ENCODE measurements around the gene FBXW5.

Gene FBXW5

GRCh38 chr9:136927343-136928271, 16.9 kb downstream of the FBXW5 start:
- DNase-seq = no peak

DNA sequence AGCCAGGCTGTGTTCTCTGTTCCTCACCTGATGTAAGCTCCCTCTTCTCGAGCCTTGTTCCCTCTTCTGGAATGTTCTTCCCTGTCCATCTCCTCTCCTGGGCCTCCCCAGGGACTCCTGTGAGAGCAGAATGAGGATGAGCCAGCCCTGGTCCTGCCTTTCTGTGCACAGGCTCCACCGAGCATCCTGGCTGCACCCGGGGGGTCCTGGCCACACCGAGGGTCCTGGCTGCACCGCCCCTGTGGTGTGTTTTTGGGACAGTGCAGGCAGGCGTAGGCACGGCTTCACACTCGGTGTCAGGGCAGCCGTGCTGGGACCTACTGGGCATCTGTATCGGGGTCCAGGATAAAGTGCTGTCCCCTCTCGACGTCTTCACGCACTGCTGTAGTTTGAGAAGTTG, 17.8 kb downstream of the FBXW5 start:
- no peak for DNase-seq

DNA sequence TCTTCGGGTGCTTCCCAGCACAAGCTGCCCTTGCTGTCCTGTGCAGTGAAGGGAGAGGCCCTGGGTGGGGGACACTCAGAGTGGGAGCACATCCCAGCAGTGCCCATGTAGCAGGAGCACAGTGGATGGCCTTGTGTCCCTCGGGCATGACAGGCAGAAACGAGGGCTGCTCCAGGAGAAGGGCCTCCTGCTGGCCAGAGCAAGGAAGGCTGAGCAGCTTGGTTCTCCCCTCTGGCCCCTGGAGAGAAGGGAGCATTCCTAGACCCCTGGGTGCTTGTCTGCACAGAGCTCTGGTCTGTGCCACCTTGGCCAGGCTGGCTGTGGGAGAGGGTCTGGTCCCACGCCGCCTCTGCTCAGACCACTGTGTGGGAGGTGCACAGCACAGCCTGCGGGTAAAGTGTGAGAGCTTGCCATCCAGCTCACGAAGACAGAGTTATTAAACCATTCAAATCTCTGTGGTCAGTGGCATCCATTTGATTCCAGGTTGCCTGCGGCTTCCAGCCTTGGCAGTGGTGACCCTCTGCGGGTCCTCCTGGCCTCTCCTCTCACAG, 18.3 kb downstream of the FBXW5 start:
- no peak for DNase-seq

DNA sequence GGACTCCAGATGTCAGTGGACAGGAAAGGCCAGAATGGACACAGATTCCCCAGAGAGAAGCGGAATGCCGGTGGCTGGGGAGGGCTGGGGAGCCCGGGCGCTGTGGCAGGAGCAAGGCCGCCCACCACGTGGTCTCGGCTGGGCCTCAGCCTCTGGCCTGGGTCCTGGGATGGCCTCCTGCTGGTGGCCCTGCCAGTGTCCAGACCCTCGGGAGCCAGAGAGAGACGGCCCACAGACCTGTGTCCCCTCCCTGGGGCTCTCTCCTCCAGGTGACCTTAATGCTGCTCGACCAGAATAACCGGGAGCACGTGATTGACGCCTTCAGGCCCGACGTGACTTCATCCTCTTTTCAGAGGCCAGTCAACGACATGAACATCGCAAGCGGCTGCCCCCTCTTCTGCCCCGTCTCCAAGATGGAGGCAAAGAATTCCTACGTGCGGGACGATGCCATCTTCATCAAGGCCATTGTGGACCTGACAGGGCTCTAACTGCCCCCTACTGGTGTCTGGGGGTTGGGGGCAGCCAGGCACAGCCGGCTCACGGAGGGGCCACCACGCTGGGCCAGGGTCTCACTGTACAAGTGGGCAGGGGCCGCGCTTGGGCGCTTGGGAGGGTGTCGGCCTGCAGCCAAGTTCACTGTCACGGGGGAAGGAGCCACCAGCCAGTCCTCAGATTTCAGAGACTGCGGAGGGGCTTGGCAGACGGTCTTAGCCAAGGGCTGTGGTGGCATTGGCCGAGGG, 19.0 kb downstream of the FBXW5 start:
- DNase-seq = no peak

DNA sequence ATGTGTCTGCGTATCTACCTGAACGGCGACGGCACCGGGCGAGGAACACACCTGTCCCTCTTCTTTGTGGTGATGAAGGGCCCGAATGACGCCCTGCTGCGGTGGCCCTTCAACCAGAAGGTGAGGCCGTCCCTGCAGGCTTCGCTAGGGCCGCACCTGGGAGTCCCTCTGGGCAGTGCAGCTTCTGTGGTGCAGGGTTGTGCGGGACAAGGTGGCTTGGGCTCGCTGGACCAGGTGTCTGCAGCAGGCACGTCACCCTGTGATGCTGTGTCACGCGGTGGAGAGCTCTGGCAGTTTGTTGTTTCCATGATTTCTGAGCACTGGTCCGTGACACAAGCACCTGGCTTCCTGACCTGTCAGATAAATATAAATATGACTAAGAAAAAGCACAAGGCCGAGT, 20.7 kb downstream of the FBXW5 start:
- no peak for DNase-seq

- DNase-seq = no peak
These were observed 22.0 kb downstream of the FBXW5 start for GRCh38 chr9:136922540-136922939.

DNA sequence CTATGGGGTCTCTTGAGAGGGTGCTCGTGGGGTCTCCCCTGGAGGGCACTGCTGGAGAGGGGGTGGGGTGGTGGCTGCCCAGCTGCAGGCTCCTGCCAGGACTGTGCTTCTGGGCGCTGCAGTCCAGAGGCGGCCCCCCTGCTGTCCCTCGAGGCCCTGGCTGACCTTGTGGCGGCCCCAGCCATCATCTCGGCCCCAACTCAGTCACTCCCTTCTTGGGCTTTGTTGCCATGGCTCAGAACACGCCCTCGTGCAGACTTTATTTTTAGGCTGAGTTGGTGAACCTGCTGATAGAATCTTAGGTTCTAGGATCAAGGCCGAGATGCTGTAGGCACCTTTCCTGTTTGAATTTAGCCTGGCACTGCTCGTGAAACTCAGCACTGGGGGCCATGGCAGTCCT, 22.8 kb downstream of the FBXW5 start:
- no peak for DNase-seq

GRCh38 chr9:136921307-136921706, 23.2 kb downstream of the FBXW5 start:
- no peak for DNase-seq

DNA sequence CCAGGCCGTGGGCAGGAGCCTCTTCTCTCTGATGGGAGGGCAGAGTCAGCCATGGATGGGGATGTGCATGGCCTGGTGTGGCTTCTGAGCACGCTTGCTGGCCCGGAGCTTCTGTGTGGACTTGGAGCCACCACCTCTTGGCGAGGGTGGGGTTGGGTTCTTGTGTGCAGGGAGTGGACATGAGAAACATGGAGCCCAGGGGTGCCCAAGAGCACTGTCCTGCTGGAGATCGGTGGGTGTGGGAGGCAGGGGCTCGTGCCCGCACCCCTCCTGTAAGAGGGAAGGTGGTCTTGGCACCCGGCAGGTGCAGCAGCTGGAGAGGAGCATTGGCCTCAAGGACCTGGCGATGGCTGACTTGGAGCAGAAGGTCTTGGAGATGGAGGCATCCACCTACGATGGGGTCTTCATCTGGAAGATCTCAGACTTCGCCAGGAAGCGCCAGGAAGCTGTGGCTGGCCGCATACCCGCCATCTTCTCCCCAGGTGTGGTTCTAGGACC, 23.8 kb downstream of the FBXW5 start:
- DNase-seq = no peak

DNA sequence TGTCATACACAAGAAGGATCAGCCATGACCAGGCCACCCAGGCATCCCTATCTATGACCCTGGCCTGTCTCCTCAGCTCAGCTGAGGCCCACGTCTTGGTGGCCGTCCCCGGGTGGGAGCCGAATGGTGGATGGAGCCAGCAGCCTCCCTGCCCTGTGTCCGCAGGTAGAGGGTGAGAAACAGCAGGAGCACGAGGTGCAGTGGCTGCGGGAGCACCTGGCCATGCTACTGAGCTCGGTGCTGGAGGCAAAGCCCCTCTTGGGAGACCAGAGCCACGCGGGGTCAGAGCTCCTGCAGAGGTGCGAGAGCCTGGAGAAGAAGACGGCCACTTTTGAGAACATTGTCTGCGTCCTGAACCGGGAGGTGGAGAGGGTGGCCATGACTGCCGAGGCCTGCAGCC, 24.5 kb downstream of the FBXW5 start:
- no peak for DNase-seq

DNA sequence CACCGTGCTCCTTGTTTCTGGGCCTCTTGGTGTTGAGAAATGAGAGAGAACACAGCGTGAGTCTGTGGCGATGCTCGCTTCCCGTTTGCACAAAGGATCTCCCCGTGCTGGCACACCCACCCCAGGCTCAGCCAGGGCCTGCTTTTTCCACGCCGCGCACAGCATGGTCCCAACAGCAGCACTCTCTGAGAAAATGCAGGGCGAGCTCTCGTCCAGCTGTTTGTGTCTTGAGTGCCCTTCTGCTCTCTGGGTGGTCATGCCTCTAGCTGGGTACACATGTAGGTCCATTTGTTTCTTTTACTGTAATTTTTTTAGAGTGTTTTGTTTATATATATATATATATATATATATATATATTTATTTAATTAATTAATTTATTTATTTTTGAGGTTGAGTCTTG, 26.6 kb downstream of the FBXW5 start:
- DNase-seq = no peak

DNA sequence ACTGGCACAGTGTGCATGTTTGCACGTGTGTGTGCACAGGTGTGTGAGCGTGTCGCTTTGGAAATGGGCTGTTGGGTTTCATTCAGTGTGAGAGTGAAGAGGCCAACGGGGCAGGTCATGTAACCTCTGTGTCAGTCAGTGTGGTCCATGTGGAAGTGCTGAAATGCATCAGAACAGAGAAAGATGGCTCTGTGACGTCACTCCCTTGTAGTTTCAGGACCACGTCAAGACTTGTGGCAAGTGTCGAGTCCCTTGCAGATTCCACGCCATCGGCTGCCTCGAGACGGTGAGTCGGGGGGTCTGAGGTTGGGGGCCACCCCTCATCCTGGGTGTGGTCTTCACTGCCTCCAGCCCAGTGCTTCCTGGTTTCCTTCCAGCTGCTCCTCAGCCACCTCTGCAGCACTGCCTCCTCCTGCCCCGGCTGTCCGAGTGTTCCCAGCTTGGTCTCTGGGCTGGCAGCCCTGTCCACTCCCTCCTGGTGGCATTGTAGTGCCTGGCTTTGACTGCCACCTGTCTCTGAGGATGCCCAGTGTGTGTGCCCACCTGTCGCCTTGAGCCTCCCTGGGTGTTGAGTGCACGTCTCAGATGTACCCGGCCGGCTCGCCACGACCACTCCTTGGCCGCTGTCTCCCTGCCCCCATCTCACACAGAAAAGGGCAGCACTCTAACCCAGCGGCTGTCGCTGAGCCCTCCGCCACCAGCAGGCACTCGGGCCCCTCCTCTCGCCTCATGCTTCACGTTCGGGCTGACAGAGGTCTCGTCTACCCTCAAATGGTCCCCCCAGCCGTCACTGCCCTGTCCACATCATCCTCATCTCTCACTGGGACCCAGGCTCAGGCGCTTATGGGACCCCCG, 28.0 kb downstream of the FBXW5 start:
- no peak for DNase-seq

DNA sequence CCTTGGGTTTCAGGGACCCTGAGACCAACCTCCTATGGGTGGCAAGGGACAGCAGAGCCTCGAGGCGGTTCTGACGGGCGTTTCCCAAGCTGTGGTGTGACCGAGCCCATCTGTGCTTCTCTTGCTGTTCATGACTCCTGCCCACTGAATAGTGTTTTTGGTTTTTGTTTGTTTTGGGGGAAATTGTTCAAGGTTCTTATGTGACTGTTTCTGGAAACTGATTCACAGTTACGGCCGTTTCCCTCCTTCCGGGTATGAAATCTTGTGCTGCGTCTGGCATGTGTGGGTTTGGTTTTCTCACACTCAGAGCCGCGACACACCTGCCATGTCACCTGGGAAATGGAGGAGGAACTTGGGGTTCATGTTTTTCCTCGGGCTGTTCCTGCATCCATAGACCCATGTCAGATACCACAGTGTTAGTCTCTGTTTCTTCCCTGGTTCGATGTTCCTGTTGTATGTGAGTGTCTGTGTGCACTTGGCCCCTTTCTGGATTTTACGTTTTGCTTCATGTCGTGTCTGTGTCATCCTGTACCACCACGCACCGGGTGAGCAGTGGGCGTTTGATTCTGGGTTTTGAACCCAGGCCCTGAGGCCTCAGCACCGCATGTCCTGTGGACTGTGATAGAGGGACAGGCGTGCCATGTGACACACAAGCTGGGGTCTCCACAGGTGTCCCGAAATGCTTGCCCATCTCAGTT, 28.8 kb downstream of the FBXW5 start:
- DNase-seq = no peak

DNA sequence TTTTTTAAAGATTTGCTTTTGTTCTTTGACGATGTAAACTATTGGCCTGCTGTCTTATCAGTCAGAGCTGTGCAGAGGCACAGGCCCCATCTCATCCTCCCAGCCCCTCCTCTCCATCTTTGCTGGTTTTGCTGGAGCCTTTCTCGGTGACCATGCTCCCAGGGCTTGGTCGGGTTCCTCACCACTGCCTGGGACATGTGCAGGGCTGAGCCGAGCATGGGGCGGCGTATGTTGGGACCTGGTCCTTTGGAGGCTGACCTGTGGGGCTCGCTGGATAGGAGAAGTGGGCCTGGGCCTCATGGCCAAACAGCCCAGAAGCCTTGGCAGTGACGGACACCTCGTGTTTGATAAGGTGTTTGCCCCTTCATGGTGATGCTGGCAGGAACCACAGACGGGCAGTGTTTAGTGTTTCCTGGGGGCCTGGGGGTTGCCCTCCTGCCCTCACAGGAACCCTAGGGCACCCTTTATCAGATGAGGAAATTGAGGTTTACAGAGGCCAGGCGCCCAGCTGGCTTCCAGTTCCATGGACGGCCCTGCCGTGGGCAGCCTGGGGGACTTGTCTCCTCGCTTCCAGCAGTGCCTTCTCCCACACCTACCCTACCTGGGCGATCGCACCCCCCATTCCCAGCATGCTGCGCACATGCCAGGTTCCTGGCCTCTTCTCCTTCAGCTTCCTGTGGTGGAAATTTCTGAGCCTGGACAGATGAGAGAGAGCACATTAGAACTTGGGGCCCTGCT, 30.7 kb downstream of the FBXW5 start:
- no peak for DNase-seq

GRCh38 chr9:136910901-136911245, 33.7 kb downstream of the FBXW5 start:
- no peak for DNase-seq

DNA sequence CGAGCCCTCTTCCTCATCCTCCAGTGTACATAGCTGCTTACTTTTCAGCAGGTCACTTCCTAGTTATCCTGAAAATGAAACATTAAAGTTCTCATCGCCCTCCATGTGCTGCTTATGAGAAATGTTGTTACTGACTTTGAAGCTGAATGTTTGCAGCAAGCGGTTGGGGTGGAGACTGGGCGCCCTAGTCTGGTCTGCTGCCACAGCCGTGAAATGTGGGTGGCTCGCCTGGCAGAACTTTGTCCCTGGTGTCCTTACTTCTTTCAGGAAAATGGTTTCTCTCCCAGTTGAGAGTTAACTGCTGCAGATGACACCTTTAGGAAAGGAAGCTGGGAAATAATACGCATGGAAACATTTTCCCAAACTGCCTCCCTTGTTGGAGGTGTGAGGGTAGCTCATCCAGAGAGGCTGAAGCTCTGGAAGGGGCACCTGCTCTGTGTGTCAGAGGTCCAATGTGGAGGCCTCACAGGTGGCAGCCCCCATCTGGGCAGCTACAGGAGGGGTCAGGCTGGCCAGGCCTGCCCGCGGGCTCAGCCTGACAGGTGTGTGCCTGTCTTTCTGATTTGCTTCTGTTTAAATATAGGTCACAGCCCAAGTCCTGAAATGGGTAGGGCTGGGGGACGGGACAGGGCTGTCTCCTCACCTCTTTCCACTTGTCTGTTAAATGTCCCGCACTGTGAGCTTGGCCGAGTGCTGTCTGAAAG, 34.2 kb downstream of the FBXW5 start:
- no peak for DNase-seq

DNA sequence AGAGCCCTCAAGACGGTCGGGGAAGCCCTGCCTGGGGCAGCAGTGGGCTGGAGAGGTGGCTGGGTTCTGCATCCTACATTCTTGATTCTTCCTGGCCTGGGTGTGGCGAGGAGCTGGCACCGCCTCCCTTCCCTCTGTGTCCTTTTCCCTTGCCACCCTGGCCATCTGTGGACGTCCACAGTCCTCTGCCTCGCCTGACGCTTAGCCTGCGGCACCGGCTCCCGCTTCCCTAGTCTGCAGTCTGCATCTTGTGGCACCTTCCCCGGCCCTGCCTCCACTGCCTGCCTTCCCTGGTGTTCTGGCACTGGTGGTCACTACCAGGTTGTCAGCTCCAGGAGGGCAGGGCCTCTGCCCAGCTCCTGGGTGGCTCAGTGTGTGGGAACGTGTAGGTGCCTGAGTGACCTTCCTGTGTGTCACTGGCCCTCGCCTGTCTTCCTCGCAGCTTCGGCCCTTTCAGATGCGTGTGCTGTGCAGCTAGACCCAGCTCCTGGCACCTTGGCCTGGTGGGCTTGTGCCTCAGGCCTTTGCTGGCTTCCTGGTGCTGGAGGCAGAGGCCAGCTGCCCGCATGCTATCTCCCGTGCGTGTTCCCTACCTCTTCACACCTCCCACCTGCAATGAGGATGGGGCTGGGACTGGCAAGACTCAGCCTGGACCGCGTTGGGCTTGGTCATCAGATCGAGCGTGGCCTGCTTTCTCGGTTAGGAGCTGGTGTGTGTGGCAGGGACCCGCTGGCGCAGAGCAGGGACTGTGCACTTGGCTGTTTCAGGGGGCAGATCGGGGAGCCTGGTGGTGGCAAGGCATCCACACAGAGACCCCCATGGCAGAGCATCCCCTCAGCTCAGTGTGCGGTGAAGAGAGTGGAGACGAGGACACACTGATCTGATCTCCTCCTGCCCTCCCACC, 37.3 kb downstream of the FBXW5 start:
- DNase-seq = no peak

GRCh38 chr9:136906266-136906665, 38.3 kb downstream of the FBXW5 start:
- DNase-seq = no peak

DNA sequence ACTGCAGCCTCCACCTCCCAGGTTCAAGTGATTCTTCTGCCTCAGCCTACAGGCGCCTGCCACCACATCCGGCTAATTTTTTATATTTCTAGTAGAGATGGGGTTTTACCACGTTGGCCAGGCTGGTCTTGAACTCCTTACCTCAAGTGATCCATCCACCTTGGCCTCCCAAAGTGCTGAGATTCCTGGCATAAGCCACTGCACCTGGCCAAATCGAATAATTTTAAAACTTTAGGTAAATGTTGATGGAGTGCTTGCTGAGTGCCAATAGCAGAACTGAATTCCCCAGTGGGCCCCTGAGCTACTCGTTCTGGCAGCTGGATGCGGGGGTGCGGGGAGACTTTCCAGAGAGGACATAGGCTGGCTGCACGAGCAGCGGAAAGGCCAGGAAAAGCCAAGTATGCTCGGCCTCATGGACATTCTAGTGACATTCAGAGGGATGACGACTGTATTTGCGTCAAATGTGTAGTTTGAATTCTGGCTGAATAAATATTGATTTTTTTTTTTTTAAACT, 41.4 kb downstream of the FBXW5 start:
- DNase-seq = no peak

Data from NCI-H524 treated with DMSO at 0.1 percent for 48 hours (cell line).